ENCODE measurements around the gene SASH3. TPM values are rescaled to one million over a fixed set of nuclear protein-coding genes. Genes with fewer than 3 reads are reported as not detected.

SASH3 gene
- polyA plus RNA-seq, 1 experiment = not detected

- no peaks in the 10 kb centered on the region for H3K36me3 ChIP-seq (ENCODE audit: control insufficient read depth, insufficient read depth, low read length)
- POLR2A ChIA-PET = no interaction called here
- no peaks in the 10 kb centered on the region for H3K27me3 ChIP-seq (ENCODE audit: control insufficient read depth, insufficient read depth, low read length)
- CTCF ChIA-PET = interaction anchor here (0.6 to 1.5 kb wide), 3 partner anchors 8 to 412 kb away, joined by 3 to 5 read pairs (median 4); partner anchors contain the start of gene RAB33A
- no peak for DNase-seq (ENCODE audit: low read depth)
- no peak overlapping the region for H3K4me3 ChIP-seq (ENCODE audit: low read depth, low read length)
- TF ChIP-seq CTCF (IDR thresholded peaks at IDR 0.05; ENCODE audit: insufficient read depth, low read depth, low read length) = no peak
Measured at GRCh38 chrX:129760155-129760554, 19.6 kb upstream of the SASH3 start.

DNA sequence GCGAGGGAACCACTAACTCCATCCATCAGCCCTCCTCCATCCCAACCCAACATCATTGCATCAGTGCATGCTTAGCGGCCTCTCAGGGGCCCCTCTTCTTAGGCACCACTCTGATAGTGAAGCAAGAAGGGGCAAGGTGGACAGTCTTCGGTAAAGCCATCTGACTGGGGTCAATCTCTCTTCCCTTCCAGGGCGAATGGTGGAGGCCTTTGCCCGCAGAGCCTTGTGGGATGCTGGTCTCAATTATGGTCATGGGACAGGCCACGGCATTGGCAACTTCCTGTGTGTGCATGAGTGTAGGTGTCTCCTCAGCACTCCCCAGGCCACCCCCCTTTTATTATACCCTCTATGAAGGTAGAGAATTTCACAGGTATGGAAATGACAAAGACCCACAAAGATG lies 18.8 kb upstream of the SASH3 start:
- no peak overlapping the region for H3K4me3 ChIP-seq (ENCODE audit: low read depth, low read length)
- TF ChIP-seq CTCF (IDR thresholded peaks at IDR 0.05; ENCODE audit: insufficient read depth, low read depth, low read length) = no peak
- POLR2A ChIA-PET = no interaction called here
- DNase-seq (ENCODE audit: low read depth) = no peak
- H3K27me3 ChIP-seq (ENCODE audit: control insufficient read depth, insufficient read depth, low read length) = no peaks in the 10 kb centered on the region
- H3K36me3 ChIP-seq (ENCODE audit: control insufficient read depth, insufficient read depth, low read length) = no peaks in the 10 kb centered on the region
- CTCF ChIA-PET = no interaction called here

DNA sequence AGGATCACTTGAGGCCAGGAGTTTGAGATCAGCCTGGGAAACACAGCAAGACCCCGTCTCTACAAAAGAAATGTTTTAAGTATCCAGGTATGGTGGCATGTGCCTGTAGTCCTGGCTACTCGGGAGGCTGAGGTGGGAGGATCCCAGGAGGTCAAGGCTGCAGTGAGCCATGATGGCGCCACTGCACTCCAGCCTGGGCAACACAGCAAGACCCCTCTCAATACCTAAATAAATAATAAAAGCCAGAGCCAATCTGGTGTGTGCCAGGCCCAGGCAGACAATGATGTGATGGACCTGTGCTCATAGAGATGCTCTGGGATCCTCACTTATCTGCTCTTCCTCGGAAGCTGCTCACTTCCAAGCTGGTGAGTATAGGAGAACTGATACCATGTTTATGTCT lies 18.2 kb upstream of the SASH3 start:
- H3K27me3 ChIP-seq (ENCODE audit: control insufficient read depth, insufficient read depth, low read length) = no peaks in the 10 kb centered on the region
- ChIA-PET POLR2A (no interaction called here), CTCF (no interaction called here)
- no peak for DNase-seq (ENCODE audit: low read depth)
- no peak for TF ChIP-seq CTCF (IDR thresholded peaks at IDR 0.05; ENCODE audit: insufficient read depth, low read depth, low read length)
- no peak overlapping the region for H3K4me3 ChIP-seq (ENCODE audit: low read depth, low read length)
- H3K36me3 ChIP-seq (ENCODE audit: control insufficient read depth, insufficient read depth, low read length) = no peaks in the 10 kb centered on the region

DNA sequence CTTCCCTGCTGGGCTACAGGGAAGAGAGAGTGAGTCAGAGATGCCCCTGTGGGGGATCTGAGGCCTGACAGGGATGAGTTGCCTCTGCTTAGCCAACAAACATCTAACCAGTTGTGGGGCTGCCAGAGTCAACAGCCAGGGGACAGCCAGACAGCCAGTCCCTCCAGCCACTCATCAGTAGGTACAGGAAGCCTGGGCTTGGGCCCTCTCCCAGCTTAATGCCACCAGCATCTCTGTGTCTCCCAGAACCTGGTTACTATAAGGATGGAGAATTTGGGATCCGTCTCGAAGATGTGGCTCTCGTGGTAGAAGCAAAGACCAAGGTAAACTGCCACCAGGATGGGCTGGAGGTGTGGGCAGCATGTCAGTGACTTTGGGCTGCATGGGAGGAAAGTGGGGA lies 17.3 kb upstream of the SASH3 start:
- Histone ChIP-seq H3K27me3 (ENCODE audit: control insufficient read depth, insufficient read depth, low read length) (no peaks in the 10 kb centered on the region), H3K36me3 (ENCODE audit: control insufficient read depth, insufficient read depth, low read length) (no peaks in the 10 kb centered on the region), H3K4me3 (ENCODE audit: low read depth, low read length) (no peak overlapping the region)
- TF ChIP-seq CTCF (IDR thresholded peaks at IDR 0.05; ENCODE audit: insufficient read depth, low read depth, low read length) = no peak
- DNase-seq (ENCODE audit: low read depth) = no peak
- POLR2A ChIA-PET = no interaction called here
- CTCF ChIA-PET = no interaction called here

DNA sequence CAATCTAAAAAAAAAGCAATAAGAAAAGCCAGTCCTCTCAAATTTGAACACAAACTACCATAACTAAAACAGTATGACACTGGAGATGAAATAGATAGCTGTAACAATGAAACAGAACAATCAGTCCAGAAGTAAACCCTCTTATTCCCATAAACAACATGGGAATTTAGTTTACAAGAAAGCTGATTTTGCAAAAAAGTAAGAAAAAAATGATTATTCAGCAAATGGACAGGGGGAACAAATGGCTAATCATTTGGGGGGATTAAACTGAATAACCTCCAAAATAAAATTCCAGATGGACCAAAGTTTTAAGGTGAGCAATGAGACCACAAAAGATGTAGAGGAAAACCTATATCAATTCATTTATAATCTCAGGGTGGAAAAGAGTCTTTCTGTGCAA lies 16.1 kb upstream of the SASH3 start:
- no peak for DNase-seq (ENCODE audit: low read depth)
- no peak overlapping the region for H3K4me3 ChIP-seq (ENCODE audit: low read depth, low read length)
- ChIA-PET POLR2A (no interaction called here), CTCF (no interaction called here)
- no peaks in the 10 kb centered on the region for H3K36me3 ChIP-seq (ENCODE audit: control insufficient read depth, insufficient read depth, low read length)
- no peaks in the 10 kb centered on the region for H3K27me3 ChIP-seq (ENCODE audit: control insufficient read depth, insufficient read depth, low read length)
- TF ChIP-seq CTCF (IDR thresholded peaks at IDR 0.05; ENCODE audit: insufficient read depth, low read depth, low read length) = no peak

All from BJ (cell line).